ENCODE measurements around the gene KRTAP4-6.

DNA sequence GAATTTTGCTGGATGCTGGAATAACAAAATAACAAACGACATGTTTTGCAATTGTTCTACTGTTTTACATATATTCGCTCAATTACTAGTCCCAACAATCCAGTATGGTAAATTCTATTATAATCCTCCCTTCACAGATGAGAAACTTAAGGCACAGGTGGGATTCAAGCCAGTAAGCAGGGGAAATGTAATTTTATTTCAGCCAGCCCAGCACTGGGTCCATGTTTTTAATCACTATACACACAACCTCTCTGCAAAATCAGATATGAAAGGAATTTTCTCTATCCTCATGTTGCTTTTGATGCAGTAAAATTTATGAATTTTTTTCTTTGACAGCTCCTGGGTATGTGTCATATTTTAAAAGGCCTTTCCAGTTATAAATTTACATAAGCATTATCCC, 4.9 kb upstream of the KRTAP4-6 start:
- TF ChIP-seq GABPA (IDR thresholded peaks at IDR 0.05; ENCODE audit: low read depth, low read length) (no peak), GABPA (CRISPR knock-in tag; IDR thresholded peaks at IDR 0.05; ENCODE audit: low read depth) (no peak), STAT5B (CRISPR knock-in tag; IDR thresholded peaks at IDR 0.05) (no peak), HNRNPK (IDR thresholded peaks at IDR 0.05; ENCODE audit: low read depth, low read length, poor library complexity, severe bottlenecking) (no peak), HMG20B (CRISPR knock-in tag; conservative IDR thresholded peaks at IDR 0.05) (no peak), SIN3A (IDR thresholded peaks at IDR 0.05; ENCODE audit: borderline replicate concordance, low read depth, low read length) (no peak), CBX5 (CRISPR knock-in tag; IDR thresholded peaks at IDR 0.05; ENCODE audit: borderline replicate concordance) (no peak), MAF1 (CRISPR knock-in tag; IDR thresholded peaks at IDR 0.05; ENCODE audit: borderline replicate concordance) (no peak), MAZ (IDR thresholded peaks at IDR 0.05; ENCODE audit: borderline replicate concordance, low read depth, low read length) (no peak), MAZ (CRISPR knock-in tag; IDR thresholded peaks at IDR 0.05; ENCODE audit: low read depth) (no peak)
- TF ChIP-seq, protein P1, sequence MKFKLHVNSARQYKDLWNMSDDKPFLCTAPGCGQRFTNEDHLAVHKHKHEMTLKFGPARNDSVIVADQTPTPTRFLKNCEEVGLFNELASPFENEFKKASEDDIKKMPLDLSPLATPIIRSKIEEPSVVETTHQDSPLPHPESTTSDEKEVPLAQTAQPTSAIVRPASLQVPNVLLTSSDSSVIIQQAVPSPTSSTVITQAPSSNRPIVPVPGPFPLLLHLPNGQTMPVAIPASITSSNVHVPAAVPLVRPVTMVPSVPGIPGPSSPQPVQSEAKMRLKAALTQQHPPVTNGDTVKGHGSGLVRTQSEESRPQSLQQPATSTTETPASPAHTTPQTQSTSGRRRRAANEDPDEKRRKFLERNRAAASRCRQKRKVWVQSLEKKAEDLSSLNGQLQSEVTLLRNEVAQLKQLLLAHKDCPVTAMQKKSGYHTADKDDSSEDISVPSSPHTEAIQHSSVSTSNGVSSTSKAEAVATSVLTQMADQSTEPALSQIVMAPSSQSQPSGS (CRISPR knock-in tag; IDR thresholded peaks at IDR 0.05), result no peak
- TF ChIP-seq, protein P2, sequence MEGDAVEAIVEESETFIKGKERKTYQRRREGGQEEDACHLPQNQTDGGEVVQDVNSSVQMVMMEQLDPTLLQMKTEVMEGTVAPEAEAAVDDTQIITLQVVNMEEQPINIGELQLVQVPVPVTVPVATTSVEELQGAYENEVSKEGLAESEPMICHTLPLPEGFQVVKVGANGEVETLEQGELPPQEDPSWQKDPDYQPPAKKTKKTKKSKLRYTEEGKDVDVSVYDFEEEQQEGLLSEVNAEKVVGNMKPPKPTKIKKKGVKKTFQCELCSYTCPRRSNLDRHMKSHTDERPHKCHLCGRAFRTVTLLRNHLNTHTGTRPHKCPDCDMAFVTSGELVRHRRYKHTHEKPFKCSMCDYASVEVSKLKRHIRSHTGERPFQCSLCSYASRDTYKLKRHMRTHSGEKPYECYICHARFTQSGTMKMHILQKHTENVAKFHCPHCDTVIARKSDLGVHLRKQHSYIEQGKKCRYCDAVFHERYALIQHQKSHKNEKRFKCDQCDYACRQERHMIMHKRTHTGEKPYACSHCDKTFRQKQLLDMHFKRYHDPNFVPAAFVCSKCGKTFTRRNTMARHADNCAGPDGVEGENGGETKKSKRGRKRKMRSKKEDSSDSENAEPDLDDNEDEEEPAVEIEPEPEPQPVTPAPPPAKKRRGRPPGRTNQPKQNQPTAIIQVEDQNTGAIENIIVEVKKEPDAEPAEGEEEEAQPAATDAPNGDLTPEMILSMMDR (CRISPR knock-in tag; IDR thresholded peaks at IDR 0.05), result no peak
